H4 (cell line): ENCODE measurements around the gene RAD51B. TPM values are rescaled to one million over a fixed set of nuclear protein-coding genes. Genes with fewer than 3 reads are reported as not detected.

Experiments used
- DNase-seq: peaks from one replicate; pipeline ENCODE4 v3.0.0-alpha.2; 2015; ENCODE audit warnings: low spot score
- total RNA-seq: library from RNA; depleted of rRNA; stranded (reverse); fragments of >200 nt; shearing (Covaris generic); gene quantifications from 2 replicates; pipeline ENCODE4 v1.2.3, GENCODE V29; 2014

The RAD51B gene
- total RNA-seq, 1 experiment from 2014 or later: 11.2 TPM

- DNase-seq: no peak
Observed at GRCh38 chr14:68718023-68718990, 898.7 kb downstream of the RAD51B start.

- no peak for DNase-seq
Observed at GRCh38 chr14:68719634-68720384, 900.2 kb downstream of the RAD51B start.

- DNase-seq: no peak
Observed at GRCh38 chr14:68722186-68722585, 902.6 kb downstream of the RAD51B start.

- no peak for DNase-seq
Observed at GRCh38 chr14:68722968-68723566, 903.5 kb downstream of the RAD51B start.

- no peak for DNase-seq
Observed at GRCh38 chr14:68723808-68724268, 904.3 kb downstream of the RAD51B start.

- DNase-seq: no peak
Observed at GRCh38 chr14:68724914-68725313, 905.3 kb downstream of the RAD51B start.

- no peak for DNase-seq
Observed at GRCh38 chr14:68726093-68726695, 906.6 kb downstream of the RAD51B start.

GRCh38 chr14:68727315-68728047, 907.9 kb downstream of the RAD51B start:
- DNase-seq: no peak

GRCh38 chr14:68728342-68729106, 908.9 kb downstream of the RAD51B start:
- no peak for DNase-seq

- no peak for DNase-seq
Observed at GRCh38 chr14:68729556-68729955, 910.0 kb downstream of the RAD51B start.

- DNase-seq: no peak
Observed at GRCh38 chr14:68730348-68730747, 910.8 kb downstream of the RAD51B start.

GRCh38 chr14:68730811-68731425, 911.3 kb downstream of the RAD51B start:
- DNase-seq: no peak

GRCh38 chr14:68733086-68733914, 913.7 kb downstream of the RAD51B start:
- DNase-seq: no peak

- DNase-seq: no peak
Observed at GRCh38 chr14:68734231-68734732, 914.7 kb downstream of the RAD51B start.

GRCh38 chr14:68735856-68736255, 916.3 kb downstream of the RAD51B start:
- DNase-seq: no peak

GRCh38 chr14:68736471-68736871, 916.9 kb downstream of the RAD51B start:
- no peak for DNase-seq

- no peak for DNase-seq
Observed at GRCh38 chr14:68737086-68737485, 917.5 kb downstream of the RAD51B start.

- DNase-seq: no peak
Observed at GRCh38 chr14:68738559-68738958, 919.0 kb downstream of the RAD51B start.

GRCh38 chr14:68739701-68740100, 920.1 kb downstream of the RAD51B start:
- DNase-seq: no peak
